ENCODE data around the gene AMDHD2.
"Not testable (repeated sequence)": the region's sequence is repeated elsewhere in the genome, so short reads cannot be mapped to it uniquely, and the experiment has no call there.

AMDHD2 gene

GRCh38 chr16:2520097-2520783 lies at the start of gene AMDHD2:
Gene AMDHD2 (plus strand): TSS chr16:2520371. CDS start chr16:2520459, 88 bp downstream.
- peak; percentile 91 for DNase-seq

GRCh38 chr16:2470603-2471015 lies 49.6 kb upstream of the AMDHD2 start:
- no peak for DNase-seq

- no peak for DNase-seq
Measured at GRCh38 chr16:2471016-2471652, 49.0 kb upstream of the AMDHD2 start, which contains the start of gene NTN3. Gene NTN3 (plus strand): TSS chr16:2471297. CDS start chr16:2471702, 405 bp downstream.

GRCh38 chr16:2471653-2472487 lies 48.3 kb upstream of the AMDHD2 start:
- no peak for DNase-seq

- DNase-seq = no peak
Measured at GRCh38 chr16:2472488-2472864, 47.7 kb upstream of the AMDHD2 start.

- DNase-seq = no peak
Measured at GRCh38 chr16:2472885-2473445, 47.2 kb upstream of the AMDHD2 start.

- no peak for DNase-seq
Measured at GRCh38 chr16:2473446-2473926, 46.7 kb upstream of the AMDHD2 start.

GRCh38 chr16:2473999-2474876 lies 45.9 kb upstream of the AMDHD2 start:
- no peak for DNase-seq

GRCh38 chr16:2474877-2475412 lies 45.2 kb upstream of the AMDHD2 start, which contains the start of gene TBC1D24:
Gene TBC1D24 (plus strand): TSS chr16:2475127. CDS start chr16:2496149, 21,022 bp downstream.
- peak; percentile 72 for DNase-seq

- DNase-seq = no peak
Measured at GRCh38 chr16:2475413-2476344, 44.5 kb upstream of the AMDHD2 start.

- no peak for DNase-seq
Measured at GRCh38 chr16:2476345-2476720, 43.8 kb upstream of the AMDHD2 start.

- no peak for DNase-seq
Measured at GRCh38 chr16:2476741-2477140, 43.4 kb upstream of the AMDHD2 start.

- DNase-seq = no peak
Measured at GRCh38 chr16:2477327-2477726, 42.8 kb upstream of the AMDHD2 start.

- no peak for DNase-seq
Measured at GRCh38 chr16:2478279-2478678, 41.9 kb upstream of the AMDHD2 start.

- DNase-seq = not testable (repeated sequence)
Measured at GRCh38 chr16:2479996-2480395, 40.2 kb upstream of the AMDHD2 start.

GRCh38 chr16:2480948-2481347 lies 39.2 kb upstream of the AMDHD2 start:
- no peak for DNase-seq

GRCh38 chr16:2481676-2482075 lies 38.5 kb upstream of the AMDHD2 start:
- no peak for DNase-seq

- DNase-seq = no peak
Measured at GRCh38 chr16:2482249-2482648, 37.9 kb upstream of the AMDHD2 start.

GRCh38 chr16:2482708-2483534 lies 37.2 kb upstream of the AMDHD2 start:
- no peak for DNase-seq
